Calu3 (cell line): Measurements from ENCODE around the gene CAMSAP3. TPM values are rescaled to one million over a fixed set of nuclear protein-coding genes. Genes with fewer than 3 reads are reported as not detected.

Experiments used
- BruUV-seq: library from RNA; stranded (reverse); fragments of 400-500 nt; replicated peaks from 2 replicates; lab custom pipeline; 2021; lab: Mats Ljungman, UMichigan
- CTCF ChIA-PET: fragments of 300-600 bp; sonication (Branson Sonifier 250); formaldehyde crosslinking; loops from one replicate; lab custom pipeline; 2022; ENCODE audit warnings: antibody characterized with exemption; lab: Charles Lee
- DNase-seq: peaks from one replicate; pipeline ENCODE4 v3.0.0; 2022
- H3K27ac Mint-ChIP-seq: one replicate; pipeline ENCODE4 v1.8.0; 2022; ENCODE audit warnings: mixed read lengths; ENCODE audit not compliant: unreplicated experiment
- H3K27me3 Mint-ChIP-seq: one replicate; pipeline ENCODE4 v1.8.0; 2022; ENCODE audit warnings: mixed read lengths; ENCODE audit not compliant: unreplicated experiment
- H3K36me3 Mint-ChIP-seq: one replicate; pipeline ENCODE4 v1.8.0; 2022; ENCODE audit warnings: mild to moderate bottlenecking, moderate library complexity, mixed read lengths; ENCODE audit not compliant: insufficient read depth, unreplicated experiment
- H3K4me1 Mint-ChIP-seq: one replicate; pipeline ENCODE4 v1.8.0; 2022; ENCODE audit warnings: mild to moderate bottlenecking, low read depth, mixed read lengths; ENCODE audit not compliant: unreplicated experiment
- H3K4me3 Mint-ChIP-seq: one replicate; pipeline ENCODE4 v1.8.0; 2022; ENCODE audit warnings: mild to moderate bottlenecking, low read depth, moderate library complexity, mixed read lengths; ENCODE audit not compliant: unreplicated experiment
- H3K9me3 Mint-ChIP-seq: one replicate; pipeline ENCODE4 v1.8.0; 2022; ENCODE audit warnings: low read depth, mixed read lengths; ENCODE audit not compliant: unreplicated experiment
- intact Hi-C: fragments of 100-400 bp; cut with micrococcal nuclease; formaldehyde crosslinking; loops from one replicate; pipeline ENCODE4 v1.10.0; 2022; ENCODE audit not compliant: unreplicated experiment
- total RNA-seq: library from RNA; stranded (reverse); gene quantifications from 2 replicates; pipeline ENCODE4 v1.2.3, GENCODE V29; 2022
- TF ChIP-seq, protein P1 (sequence below): fragments of 200-600 bp; IDR thresholded peaks from one replicate; pipeline ENCODE4 v1.8.0; 2022; ENCODE audit warnings: antibody characterized with exemption; ENCODE audit not compliant: unreplicated experiment

CAMSAP3 gene
- total RNA-seq, 1 experiment from 2014 or later = 26.0 TPM

DNA sequence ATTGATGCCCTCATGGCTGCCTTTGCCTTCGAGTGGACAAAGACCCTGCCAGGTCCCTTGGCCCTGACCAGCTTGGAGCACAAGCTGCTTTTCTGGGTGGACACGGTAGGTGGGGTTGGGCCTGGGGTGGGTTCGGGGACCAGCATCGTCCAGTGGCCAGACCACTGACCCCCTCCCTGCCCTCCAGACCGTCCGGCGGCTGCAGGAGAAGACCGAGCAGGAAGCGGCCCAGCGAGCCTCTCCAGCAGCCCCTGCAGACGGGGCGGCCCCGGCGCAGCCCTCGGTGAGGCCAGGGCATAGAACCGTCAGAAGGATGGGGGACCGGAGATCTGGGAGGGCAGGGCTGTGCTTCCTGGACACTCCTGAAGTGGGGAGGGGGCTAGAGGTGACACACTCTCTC is 10.6 kb downstream of the CAMSAP3 start:
- intact Hi-C loops = no loop called here
- CTCF ChIA-PET = interaction anchor here (0.6 kb wide), 1 partner anchor 252 kb away, joined by 3 read pairs; no protein-coding TSS in a partner anchor
- H3K27me3 Mint-ChIP-seq = no peaks in the 10 kb centered on the region
- BruUV-seq = no TSS peak
- no peak overlapping the region for H3K27ac Mint-ChIP-seq
- DNase-seq = no peak
- TF ChIP-seq, protein P1, sequence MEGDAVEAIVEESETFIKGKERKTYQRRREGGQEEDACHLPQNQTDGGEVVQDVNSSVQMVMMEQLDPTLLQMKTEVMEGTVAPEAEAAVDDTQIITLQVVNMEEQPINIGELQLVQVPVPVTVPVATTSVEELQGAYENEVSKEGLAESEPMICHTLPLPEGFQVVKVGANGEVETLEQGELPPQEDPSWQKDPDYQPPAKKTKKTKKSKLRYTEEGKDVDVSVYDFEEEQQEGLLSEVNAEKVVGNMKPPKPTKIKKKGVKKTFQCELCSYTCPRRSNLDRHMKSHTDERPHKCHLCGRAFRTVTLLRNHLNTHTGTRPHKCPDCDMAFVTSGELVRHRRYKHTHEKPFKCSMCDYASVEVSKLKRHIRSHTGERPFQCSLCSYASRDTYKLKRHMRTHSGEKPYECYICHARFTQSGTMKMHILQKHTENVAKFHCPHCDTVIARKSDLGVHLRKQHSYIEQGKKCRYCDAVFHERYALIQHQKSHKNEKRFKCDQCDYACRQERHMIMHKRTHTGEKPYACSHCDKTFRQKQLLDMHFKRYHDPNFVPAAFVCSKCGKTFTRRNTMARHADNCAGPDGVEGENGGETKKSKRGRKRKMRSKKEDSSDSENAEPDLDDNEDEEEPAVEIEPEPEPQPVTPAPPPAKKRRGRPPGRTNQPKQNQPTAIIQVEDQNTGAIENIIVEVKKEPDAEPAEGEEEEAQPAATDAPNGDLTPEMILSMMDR = no peak
- H3K4me3 Mint-ChIP-seq = no peak overlapping the region
- H3K36me3 Mint-ChIP-seq = peaks cover 16% of the 10 kb centered on the region
- no peaks in the 10 kb centered on the region for H3K9me3 Mint-ChIP-seq
- no peaks in the 10 kb centered on the region for H3K4me1 Mint-ChIP-seq

DNA sequence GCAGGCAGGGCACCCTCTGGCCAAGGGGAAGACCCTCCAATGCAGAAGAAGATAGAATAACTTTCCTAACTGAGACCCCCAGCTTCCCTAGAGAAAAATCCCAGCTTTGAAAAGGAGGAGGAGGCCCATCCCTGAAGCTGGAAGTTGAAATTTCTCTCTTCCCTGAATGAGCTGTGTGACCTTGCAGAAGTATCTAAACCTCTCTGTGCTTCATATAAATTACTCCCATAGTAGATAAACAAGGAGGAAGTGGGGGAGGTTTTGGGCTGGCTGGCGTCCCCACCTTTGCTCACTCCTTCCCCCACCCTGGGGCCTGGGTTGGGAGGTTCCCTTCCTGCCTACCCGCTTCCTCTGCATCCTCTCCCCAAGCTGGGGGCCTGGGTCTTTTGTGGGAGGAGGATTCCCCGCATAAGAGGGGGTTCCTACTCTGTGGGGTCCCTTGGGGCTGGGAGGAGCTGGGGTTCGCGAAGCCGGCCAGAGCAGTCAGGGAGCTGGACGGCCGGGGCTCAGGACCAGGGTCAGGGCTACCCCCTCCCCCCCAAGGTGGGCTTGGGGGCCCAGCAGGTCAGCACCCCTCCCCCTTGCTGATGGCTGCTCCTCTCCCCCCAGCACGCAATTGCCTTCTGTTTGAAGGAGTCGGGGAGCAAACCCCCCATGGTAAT is 11.7 kb downstream of the CAMSAP3 start:
- TF ChIP-seq, protein P1 = no peak
- peaks cover 24% of the 10 kb centered on the region for H3K36me3 Mint-ChIP-seq
- CTCF ChIA-PET = interaction anchor here (0.6 kb wide), 1 partner anchor 22 kb away, joined by 7 read pairs; the partner anchor contains the start of genes PET100 and XAB2
- BruUV-seq = no TSS peak
- H3K27ac Mint-ChIP-seq = no peak overlapping the region
- H3K4me1 Mint-ChIP-seq = no peaks in the 10 kb centered on the region
- H3K27me3 Mint-ChIP-seq = no peaks in the 10 kb centered on the region
- DNase-seq = no peak
- H3K4me3 Mint-ChIP-seq = no peak overlapping the region
- no peaks in the 10 kb centered on the region for H3K9me3 Mint-ChIP-seq
- intact Hi-C loops = no loop called here

DNA sequence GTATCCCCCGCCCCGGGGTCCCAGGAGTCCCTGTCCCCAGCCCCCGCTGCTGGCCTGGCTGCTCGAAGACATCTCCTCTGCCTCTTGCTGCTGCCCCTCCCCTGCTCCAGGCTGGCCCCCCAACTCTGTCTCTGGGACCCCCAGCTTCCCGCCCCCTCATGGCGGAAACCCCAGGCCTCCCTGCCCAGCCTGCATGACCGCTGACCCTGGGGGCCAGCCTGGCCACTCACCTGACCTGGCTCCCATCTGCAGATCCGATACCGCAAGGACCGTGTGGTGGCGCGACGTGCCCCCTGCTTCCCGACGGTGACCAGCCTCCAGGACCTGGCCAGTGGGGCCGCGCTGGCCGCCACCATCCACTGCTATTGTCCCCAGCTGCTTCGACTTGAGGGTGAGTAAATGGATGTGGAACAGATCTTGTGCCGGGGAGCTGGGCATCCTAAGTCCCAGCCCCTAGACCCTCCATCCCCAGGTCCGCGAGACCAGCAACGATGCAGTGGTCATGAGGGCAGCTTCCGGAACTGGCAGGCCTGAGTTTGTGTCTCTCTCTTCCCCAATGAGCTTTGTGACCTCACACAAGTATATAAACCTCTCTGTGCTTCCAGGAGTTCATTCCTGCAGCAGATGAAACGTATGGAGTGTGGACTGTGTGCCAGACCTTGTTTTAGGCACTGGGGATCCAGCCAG is 12.4 kb downstream of the CAMSAP3 start:
- H3K36me3 Mint-ChIP-seq = peaks cover 24% of the 10 kb centered on the region
- CTCF ChIA-PET = interaction anchor here (0.6 kb wide), 1 partner anchor 22 kb away, joined by 7 read pairs; the partner anchor contains the start of genes PET100 and XAB2
- no peak for DNase-seq
- H3K4me3 Mint-ChIP-seq = no peak overlapping the region
- no TSS peak for BruUV-seq
- H3K9me3 Mint-ChIP-seq = no peaks in the 10 kb centered on the region
- H3K4me1 Mint-ChIP-seq = no peaks in the 10 kb centered on the region
- no peak overlapping the region for H3K27ac Mint-ChIP-seq
- TF ChIP-seq, protein P1 = no peak
- H3K27me3 Mint-ChIP-seq = no peaks in the 10 kb centered on the region
- intact Hi-C loops = no loop called here

DNA sequence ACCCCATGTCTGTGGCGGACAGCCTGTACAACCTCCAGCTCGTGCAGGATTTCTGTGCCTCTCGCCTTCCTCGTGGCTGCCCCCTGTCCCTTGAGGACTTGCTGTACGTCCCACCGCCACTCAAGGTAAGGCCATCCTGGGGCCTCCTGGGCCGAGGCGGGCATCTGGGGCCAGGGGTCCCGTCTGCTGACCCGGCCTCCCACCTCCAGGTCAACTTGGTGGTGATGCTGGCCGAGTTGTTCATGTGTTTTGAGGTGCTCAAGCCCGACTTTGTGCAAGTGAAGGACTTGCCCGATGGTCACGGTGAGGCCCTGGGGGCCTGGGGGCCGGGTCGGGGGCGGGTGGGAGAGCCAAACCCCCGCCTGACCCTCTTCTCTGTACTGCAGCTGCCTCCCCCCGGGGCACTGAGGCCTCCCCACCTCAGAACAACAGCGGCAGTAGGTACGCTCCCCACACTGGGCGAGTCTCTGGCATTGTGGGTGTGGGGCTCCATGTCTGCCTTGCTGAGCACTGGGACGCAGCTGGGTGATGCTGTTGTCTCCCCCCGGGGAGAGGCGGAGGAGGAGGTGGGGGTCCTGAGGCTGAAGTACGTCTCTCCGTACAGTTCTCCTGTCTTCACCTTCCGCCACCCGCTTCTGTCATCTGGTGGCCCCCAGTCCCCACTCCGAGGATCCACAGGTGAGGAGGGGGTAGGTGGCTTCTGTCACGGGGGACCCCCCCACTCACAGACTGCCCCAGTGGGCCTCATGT is 15.0 kb downstream of the CAMSAP3 start:
- DNase-seq = no peak
- Mint-ChIP-seq H3K4me3 (no peak overlapping the region), H3K27ac (no peak overlapping the region), H3K36me3 (peaks cover 29% of the 10 kb centered on the region), H3K27me3 (no peaks in the 10 kb centered on the region), H3K4me1 (no peaks in the 10 kb centered on the region), H3K9me3 (no peaks in the 10 kb centered on the region)
- intact Hi-C loops = no loop called here
- CTCF ChIA-PET = interaction anchor here (0.7 kb wide), 1 partner anchor 43 kb away, joined by 5 read pairs; no protein-coding TSS in a partner anchor
- no TSS peak for BruUV-seq
- TF ChIP-seq, protein P1 = no peak
